ENCODE results near the gene RALGPS1.
"Not testable (repeated sequence)": the region's sequence is repeated elsewhere in the genome, so short reads cannot be mapped to it uniquely, and the experiment has no call there.

RALGPS1 gene

GRCh38 chr9:127132921-127133647 is 218.5 kb downstream of the RALGPS1 start:
- in situ Hi-C loops (cut with MboI; ENCODE audit: low sequenced_read_pairs): no loop called here

GRCh38 chr9:127133739-127134167 is 219.2 kb downstream of the RALGPS1 start:
- in situ Hi-C loops (cut with MboI; ENCODE audit: low sequenced_read_pairs): no loop called here

DNA sequence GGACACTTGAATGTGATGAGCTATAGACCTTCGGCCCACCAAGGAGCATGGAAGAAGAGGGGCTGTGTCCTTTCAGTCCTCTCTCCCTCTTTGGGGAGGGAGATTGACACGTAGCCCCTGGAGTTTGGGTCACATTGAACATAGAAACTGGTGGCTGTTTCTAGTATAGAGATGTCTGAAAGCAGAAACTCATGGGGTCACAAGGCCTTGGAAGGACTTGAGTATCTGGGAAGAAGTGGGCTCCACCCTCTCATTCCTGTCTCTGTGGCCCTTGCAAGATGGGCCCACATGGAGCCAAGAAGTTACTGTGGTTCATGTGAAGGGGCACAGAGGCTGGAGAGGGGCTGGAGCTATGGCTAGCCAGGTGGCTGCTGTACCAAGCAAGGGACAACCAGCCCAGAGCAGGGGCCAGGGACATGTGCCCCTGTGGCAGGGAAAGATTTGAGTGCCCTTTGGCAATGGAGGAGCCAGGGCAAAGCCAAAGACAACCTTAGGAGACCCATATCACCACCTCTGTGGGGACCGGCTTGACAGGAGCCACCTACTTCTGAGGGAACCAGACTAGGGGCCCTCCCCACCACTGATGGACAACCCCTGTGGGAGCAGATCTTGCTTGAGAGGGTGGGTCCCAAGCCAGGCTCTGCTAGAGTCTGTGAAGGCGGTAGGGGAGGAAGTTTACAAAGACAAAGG is 220.6 kb downstream of the RALGPS1 start:
- in situ Hi-C loops (cut with MboI; ENCODE audit: low sequenced_read_pairs): no loop called here

- in situ Hi-C loops (cut with MboI; ENCODE audit: low sequenced_read_pairs): no loop called here
Measured at GRCh38 chr9:127136081-127136879, 221.7 kb downstream of the RALGPS1 start.

GRCh38 chr9:127136880-127137639 is 222.5 kb downstream of the RALGPS1 start:
- in situ Hi-C loops (cut with MboI; ENCODE audit: low sequenced_read_pairs): no loop called here

DNA sequence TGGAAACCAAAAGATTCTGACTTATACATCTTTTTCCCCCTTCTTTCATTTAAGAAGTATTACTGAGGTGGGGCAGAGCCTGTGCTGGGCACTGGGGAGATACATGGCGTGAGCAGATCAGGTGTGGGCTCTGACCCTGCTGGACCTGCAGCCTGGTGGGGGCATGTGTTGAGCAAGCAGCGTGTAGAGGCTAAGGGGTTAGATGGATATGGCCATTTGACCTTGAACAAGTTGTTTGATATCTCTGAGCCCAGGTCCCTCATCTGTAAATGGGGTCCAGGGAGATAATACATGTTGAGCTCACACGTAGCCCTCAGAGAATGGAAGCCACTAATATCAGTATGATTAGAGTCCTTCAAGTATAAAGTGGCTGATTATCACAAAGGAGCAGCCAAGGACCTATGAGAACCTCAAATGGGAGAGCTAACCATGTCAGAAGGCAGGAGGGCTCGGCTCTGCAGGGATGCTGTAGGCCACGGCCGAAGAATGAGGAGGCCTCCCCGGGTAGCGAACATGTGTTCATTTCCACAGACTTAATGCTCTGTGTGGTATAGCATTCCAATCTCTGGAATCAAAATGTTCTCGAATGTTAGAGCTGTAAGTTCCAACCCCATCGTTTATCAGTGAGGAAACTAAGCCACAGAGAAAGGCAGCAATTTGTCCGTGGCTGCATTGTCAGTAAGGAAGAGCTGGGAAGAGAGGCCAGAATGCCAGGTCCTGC is 223.2 kb downstream of the RALGPS1 start:
- in situ Hi-C loops (cut with MboI; ENCODE audit: low sequenced_read_pairs): no loop called here

DNA sequence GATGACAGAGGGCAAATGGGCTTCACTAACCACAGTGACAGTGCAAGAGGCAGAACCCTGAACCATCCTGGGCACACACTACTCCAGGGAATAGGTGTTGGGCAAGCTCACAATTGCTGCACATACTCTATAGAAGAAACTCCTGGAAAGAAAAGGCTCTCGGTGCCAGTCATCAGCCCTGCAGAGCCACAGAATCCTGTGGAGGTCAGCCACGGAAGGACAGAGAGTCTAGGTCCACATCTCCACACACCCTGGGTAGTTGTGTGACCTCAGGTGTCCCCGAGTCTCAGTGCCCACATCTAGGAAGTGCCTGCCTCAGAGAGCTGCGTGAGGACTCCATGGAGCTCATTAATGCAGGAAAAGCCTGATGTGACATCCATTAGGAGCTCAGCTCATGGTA is 223.9 kb downstream of the RALGPS1 start:
- in situ Hi-C loops (cut with MboI; ENCODE audit: low sequenced_read_pairs): no loop called here

- in situ Hi-C loops (cut with MboI; ENCODE audit: low sequenced_read_pairs): no loop called here
Measured at GRCh38 chr9:127139071-127139731, 224.6 kb downstream of the RALGPS1 start.

DNA sequence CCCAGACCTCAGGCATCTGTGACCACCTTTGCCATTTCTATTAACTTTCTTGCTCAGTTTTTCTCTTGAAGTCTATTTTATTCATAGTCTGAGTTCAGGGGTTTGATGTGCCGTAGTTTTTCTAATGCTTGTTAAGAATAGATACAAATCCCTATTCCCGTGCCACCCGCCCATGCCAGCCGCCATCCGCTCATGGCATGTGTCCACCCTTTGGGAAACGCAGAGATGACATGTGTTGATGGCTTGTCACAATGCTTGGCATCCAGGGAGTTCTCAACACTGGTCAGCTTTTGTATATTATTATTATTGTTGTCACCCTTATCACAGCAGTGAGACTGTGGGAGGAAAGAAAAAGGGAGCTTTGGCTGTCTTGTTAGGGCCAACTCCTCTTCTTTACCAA is 225.2 kb downstream of the RALGPS1 start:
- in situ Hi-C loops (cut with MboI; ENCODE audit: low sequenced_read_pairs): no loop called here

DNA sequence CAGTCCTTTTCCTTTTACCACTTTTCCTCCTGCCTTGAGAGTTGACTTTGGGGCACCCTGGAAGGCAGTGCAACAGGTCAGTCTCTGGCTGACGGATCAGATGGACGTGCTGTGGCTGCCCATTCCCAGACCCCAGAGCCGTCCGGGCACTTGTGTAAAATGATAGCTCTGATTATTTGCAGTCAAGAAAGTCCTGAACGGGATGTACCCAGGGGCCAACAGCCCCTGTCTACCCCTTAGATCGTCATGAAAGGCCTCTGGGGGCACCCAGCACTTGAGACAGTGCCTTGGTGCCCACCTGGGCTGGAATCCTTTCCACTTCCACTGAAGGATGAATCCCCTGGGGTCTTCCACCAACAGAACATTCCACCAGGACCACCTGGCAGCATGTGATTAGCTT is 225.6 kb downstream of the RALGPS1 start:
- in situ Hi-C loops (cut with MboI; ENCODE audit: low sequenced_read_pairs): no loop called here

GRCh38 chr9:127140842-127141675 is 226.5 kb downstream of the RALGPS1 start:
- in situ Hi-C loops (cut with MboI; ENCODE audit: low sequenced_read_pairs): no loop called here

GRCh38 chr9:127142291-127142690 is 227.7 kb downstream of the RALGPS1 start:
- in situ Hi-C loops (cut with MboI; ENCODE audit: low sequenced_read_pairs): no loop called here

GRCh38 chr9:127142931-127143464 is 228.4 kb downstream of the RALGPS1 start:
- in situ Hi-C loops (cut with MboI; ENCODE audit: low sequenced_read_pairs): no loop called here

DNA sequence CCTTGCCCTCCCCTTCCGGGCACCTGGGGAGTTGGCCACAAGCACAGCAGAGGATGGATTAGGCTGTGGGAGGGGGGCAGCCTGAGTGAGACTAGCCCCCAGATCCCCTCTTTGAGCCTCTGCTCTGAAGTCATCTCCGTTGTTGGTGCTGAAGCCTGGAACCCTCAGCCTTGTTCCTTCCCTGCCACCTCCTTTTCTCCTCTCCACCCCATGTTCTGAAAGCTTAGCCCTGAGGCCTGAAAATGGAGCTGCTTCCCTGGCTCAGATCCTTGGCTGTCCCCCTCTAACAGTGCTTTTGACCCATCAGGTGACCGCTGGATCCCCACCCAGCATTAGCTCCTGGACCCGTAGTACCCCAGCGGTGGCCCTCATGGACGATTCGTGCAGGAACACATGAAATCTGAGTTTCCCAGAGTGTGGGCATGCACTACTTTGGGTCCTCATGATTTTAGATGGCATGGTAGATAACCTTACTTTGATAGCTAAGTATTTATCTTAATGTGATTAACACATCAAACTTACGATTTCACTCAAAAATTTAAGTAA is 229.4 kb downstream of the RALGPS1 start:
- in situ Hi-C loops (cut with MboI; ENCODE audit: low sequenced_read_pairs): no loop called here

- in situ Hi-C loops (cut with MboI; ENCODE audit: low sequenced_read_pairs): no loop called here
Measured at GRCh38 chr9:127144670-127145445, 230.3 kb downstream of the RALGPS1 start.

GRCh38 chr9:127146841-127147240 is 232.3 kb downstream of the RALGPS1 start:
- in situ Hi-C loops (cut with MboI; ENCODE audit: low sequenced_read_pairs): not testable (repeated sequence)

DNA sequence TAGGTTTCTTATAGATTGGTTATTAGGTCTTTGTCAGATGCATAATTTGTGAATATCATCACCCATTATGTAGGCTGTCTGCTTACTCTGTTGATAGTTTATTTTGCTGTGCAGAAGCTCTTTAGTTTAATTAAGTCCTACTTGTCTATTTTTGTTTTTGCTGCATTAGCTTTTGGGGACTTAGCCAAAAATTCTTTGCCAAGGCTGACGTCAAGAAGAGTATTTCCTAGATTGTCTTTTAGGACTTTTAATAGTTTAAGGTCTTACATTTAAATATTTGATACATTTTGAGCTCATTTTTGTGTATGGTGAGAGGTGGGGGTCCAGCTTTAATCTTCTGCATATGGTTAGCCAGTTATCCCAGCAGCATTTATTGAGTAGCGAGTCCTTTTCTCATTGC is 232.7 kb downstream of the RALGPS1 start:
- in situ Hi-C loops (cut with MboI; ENCODE audit: low sequenced_read_pairs): no loop called here

DNA sequence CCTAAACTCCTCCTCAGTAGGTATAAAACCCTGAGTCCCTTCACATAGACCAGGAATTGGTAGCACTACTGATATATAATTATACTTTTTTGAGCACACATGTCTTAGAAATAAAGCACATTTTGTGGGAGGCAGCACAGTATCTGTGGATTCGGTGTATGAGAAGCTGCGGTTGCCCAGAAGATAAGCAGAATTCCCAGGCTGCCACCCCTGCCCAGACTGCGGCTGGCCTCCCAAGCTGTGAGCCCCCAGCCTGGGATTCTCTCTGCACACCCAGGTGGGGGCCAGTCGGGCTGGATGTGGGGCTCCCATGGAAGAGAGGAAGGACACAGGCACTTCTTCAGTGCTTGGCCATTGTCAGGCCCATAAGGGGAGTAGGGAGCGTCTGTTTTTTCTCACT is 233.4 kb downstream of the RALGPS1 start:
- in situ Hi-C loops (cut with MboI; ENCODE audit: low sequenced_read_pairs): no loop called here
